Fibroblast of skin of left quadriceps (primary cell): ENCODE measurements around the gene TICAM1.
"Not testable (repeated sequence)": the region's sequence is repeated elsewhere in the genome, so short reads cannot be mapped to it uniquely, and the experiment has no call there.

Source experiments
- DNase-seq, 2 experiments: peaks; one replicate each; pipeline ENCODE4 v3.0.0-alpha.2; 2013; ENCODE audit warnings: low read depth in 2 of 2

The TICAM1 gene

GRCh38 chr19:4831304-4831978 is at the start of gene TICAM1:
Gene TICAM1 (minus strand): TSS chr19:4831712. CDS start chr19:4818377, 13,335 bp downstream.
- no peak for DNase-seq

GRCh38 chr19:4879041-4879440 is 47.5 kb upstream of the TICAM1 start:
- DNase-seq, result no peak

- DNase-seq, result no peak
Observed at GRCh38 chr19:4878491-4878968, 47.0 kb upstream of the TICAM1 start.

GRCh38 chr19:4877753-4878490 is 46.4 kb upstream of the TICAM1 start:
- no peak for DNase-seq

- DNase-seq, result no peak
Observed at GRCh38 chr19:4873930-4874329, 42.4 kb upstream of the TICAM1 start.

- no peak for DNase-seq
Observed at GRCh38 chr19:4871711-4872110, 40.2 kb upstream of the TICAM1 start.

GRCh38 chr19:4870025-4870700 is 38.7 kb upstream of the TICAM1 start:
- peak; percentile 61 to 68 for DNase-seq

- no peak for DNase-seq
Observed at GRCh38 chr19:4868286-4868834, 36.8 kb upstream of the TICAM1 start.

GRCh38 chr19:4867534-4868285 is 36.2 kb upstream of the TICAM1 start, which contains the start of gene PLIN3:
Gene PLIN3 (minus strand): TSS chr19:4867667. CDS start chr19:4861394, 6,273 bp downstream.
- DNase-seq, result peak; percentile 90

- no peak for DNase-seq
Observed at GRCh38 chr19:4866595-4867424, 35.3 kb upstream of the TICAM1 start.

- no peak for DNase-seq
Observed at GRCh38 chr19:4861147-4861546, 29.6 kb upstream of the TICAM1 start.

- no peak for DNase-seq
Observed at GRCh38 chr19:4859697-4860096, 28.2 kb upstream of the TICAM1 start.

GRCh38 chr19:4856468-4856867 is 25.0 kb upstream of the TICAM1 start:
- DNase-seq, result not testable (repeated sequence)

GRCh38 chr19:4853506-4853905 is 22.0 kb upstream of the TICAM1 start:
- DNase-seq, result not testable (repeated sequence)

- DNase-seq, result no peak
Observed at GRCh38 chr19:4852484-4852883, 21.0 kb upstream of the TICAM1 start.

- DNase-seq, result no peak
Observed at GRCh38 chr19:4851551-4852290, 20.2 kb upstream of the TICAM1 start.

GRCh38 chr19:4849019-4849418 is 17.5 kb upstream of the TICAM1 start:
- no peak for DNase-seq

- DNase-seq, result no peak
Observed at GRCh38 chr19:4847190-4847973, 15.9 kb upstream of the TICAM1 start.

- DNase-seq, result not testable (repeated sequence)
Observed at GRCh38 chr19:4845975-4846374, 14.5 kb upstream of the TICAM1 start.
